Omental fat pad (tissue), 4 donors: Measurements from ENCODE around the gene SLC38A4. TPM values are rescaled to one million over a fixed set of nuclear protein-coding genes. Genes with fewer than 3 reads are reported as not detected.
"Not testable (repeated sequence)": the region's sequence is repeated elsewhere in the genome, so short reads cannot be mapped to it uniquely, and the experiment has no call there.

ENCODE experiments used
- ATAC-seq: fragments of 150-250 bp; one replicate; pipeline ENCODE4 v1.9.1; 2016; ENCODE audit warnings: mild to moderate bottlenecking, moderate library complexity; ENCODE audit not compliant: low FRiP score
- DNase-seq: peaks from one replicate; pipeline ENCODE4 v3.0.0-alpha.2; 2019; ENCODE audit warnings: low spot score
- total RNA-seq, 4 donors: library from RNA; depleted of rRNA; stranded (reverse); fragments of >200 nt; gene quantifications; one replicate each; pipeline ENCODE4 v1.1.0, GENCODE V29; 2016
- TF ChIP-seq, protein P1 (sequence below), 3 donors: fragments of 450-650 bp; IDR thresholded peaks; one replicate each; pipeline ENCODE4 v1.5.1; 2016 to 2017; ENCODE audit warnings: antibody characterized with exemption in 3 of 3, mild to moderate bottlenecking in 3 of 3, moderate library complexity in 2 of 3

The SLC38A4 gene
- total RNA-seq, 4 donors from 2014 or later: 0.31 to 0.46 TPM; not detected in 2

- DNase-seq (no peak), ATAC-seq (no peak)
- TF ChIP-seq, protein P1, sequence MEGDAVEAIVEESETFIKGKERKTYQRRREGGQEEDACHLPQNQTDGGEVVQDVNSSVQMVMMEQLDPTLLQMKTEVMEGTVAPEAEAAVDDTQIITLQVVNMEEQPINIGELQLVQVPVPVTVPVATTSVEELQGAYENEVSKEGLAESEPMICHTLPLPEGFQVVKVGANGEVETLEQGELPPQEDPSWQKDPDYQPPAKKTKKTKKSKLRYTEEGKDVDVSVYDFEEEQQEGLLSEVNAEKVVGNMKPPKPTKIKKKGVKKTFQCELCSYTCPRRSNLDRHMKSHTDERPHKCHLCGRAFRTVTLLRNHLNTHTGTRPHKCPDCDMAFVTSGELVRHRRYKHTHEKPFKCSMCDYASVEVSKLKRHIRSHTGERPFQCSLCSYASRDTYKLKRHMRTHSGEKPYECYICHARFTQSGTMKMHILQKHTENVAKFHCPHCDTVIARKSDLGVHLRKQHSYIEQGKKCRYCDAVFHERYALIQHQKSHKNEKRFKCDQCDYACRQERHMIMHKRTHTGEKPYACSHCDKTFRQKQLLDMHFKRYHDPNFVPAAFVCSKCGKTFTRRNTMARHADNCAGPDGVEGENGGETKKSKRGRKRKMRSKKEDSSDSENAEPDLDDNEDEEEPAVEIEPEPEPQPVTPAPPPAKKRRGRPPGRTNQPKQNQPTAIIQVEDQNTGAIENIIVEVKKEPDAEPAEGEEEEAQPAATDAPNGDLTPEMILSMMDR (IDR thresholded peaks at IDR 0.05): no peak
Measured at GRCh38 chr12:46744283-46744682, 81.5 kb downstream of the SLC38A4 start.

GRCh38 chr12:46743456-46743855 lies 82.3 kb downstream of the SLC38A4 start:
- TF ChIP-seq, protein P1 (IDR thresholded peaks at IDR 0.05): no peak
- ATAC-seq (no peak), DNase-seq (no peak)

GRCh38 chr12:46742271-46742670 lies 83.5 kb downstream of the SLC38A4 start:
- DNase-seq, ATAC-seq: not testable (repeated sequence)

GRCh38 chr12:46725332-46725731 lies 100.5 kb downstream of the SLC38A4 start:
- TF ChIP-seq, protein P1 (IDR thresholded peaks at IDR 0.05): no peak
- ATAC-seq: no peak
- no peak for DNase-seq

DNA sequence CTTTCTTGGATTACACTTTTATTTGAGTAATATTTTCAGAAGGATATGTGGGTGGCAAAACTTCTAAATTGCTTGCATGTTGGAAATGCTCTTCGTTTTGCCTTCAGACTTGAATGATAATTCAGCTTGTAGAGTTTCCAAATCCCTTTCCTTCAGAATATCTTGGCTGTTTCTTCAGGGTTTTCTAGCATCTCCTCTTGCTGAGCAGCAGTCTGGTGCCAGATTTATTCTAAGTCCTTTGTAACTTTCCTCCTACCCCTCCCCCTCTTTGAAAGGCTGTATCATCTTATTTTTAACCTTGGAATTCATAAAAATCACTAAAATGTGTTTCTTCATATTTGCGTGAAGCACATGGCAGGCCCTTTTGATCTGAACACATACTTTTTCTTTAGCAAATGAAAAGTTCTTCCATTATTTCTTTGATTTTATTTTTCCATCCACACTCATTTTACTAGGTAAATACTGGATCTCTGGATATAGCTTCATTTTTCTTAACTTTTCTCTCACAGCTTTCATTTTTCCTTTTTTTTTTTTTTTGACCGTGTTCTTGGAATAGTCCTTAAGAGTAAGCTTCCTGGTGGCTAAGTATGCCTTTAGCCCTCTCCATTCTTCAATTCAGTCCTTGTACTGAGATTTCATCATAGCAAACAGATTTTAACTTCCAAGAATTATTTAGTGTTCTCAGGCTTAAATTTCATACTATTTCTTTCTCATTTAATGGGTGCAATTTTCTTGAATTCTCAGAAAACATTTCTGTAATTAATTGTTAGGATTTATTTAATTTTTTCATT lies 102.0 kb downstream of the SLC38A4 start:
- ATAC-seq: no peak
- TF ChIP-seq, protein P1 (IDR thresholded peaks at IDR 0.05): no peak

DNA sequence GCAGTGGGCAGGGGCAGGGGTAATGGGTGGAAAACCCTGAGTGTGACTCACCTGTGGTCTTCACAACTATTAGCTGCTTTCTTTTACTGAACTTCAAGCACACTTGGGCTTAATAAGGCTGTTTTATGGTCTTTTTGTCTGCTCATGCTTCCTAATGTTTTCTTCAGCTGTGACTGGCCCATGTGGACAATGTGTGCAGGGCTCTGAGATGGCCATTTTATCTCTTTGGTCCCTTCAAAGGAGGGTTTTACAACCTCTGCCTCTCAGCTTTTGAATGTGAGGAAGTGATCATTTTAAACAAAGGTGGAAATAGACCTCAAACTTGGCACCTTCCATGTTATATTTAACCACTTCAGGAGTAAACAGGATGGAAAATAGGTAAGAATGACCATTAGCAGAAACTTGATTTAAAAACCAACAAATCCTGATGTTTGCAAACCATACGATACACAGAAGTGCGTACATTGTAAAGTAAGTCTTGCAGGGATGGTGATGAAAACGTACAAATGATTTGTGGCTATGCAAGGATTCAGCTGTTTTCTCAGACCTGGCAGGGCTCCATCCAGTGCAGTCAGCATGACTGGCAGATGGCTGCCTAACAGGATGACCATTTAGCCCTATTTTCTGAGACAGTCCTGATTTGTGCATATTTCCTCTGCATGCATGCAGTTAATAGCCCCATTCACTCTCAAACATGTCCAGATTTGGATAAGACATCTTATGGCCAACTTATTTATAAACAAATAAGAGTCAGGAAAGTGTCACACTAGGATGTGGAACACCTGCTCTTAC lies 103.2 kb downstream of the SLC38A4 start:
- TF ChIP-seq, protein P1 (IDR thresholded peaks at IDR 0.05): no peak
- ATAC-seq (no peak), DNase-seq (no peak)

More for the DNA sequence above, 102.0 kb downstream of the SLC38A4 start:
- DNase-seq: no peak

DNA sequence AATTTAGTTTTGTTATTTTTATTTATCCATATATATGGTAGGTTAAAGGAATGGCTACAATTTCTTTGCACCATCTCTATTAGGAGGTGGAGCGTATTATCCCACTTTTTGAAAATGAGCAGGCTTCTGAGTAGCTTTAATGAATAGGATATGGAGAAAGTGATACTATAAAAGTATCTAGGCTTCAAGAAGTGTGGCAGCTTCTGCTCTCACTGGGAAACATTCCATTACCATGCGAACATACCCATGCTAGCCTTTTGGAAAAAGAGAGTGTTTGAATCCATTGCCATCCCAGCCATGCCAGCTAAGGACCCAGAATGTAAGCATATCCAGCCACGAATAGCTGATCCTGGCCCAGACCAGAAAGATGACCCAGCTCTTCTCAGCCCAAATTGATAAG lies 107.3 kb downstream of the SLC38A4 start:
- TF ChIP-seq, protein P1 (IDR thresholded peaks at IDR 0.05): no peak
- no peak for ATAC-seq
- no peak for DNase-seq
